Prostate gland (tissue), 2 donors: Measurements from ENCODE around the gene SIN3B. TPM values are rescaled to one million over a fixed set of nuclear protein-coding genes. Genes with fewer than 3 reads are reported as not detected.
"Not testable (repeated sequence)": the region's sequence is repeated elsewhere in the genome, so short reads cannot be mapped to it uniquely, and the experiment has no call there.

Experiments used
- DNase-seq: peaks from one replicate; pipeline ENCODE4 v3.0.0-alpha.2; 2019; ENCODE audit warnings: low spot score
- H3K27ac ChIP-seq, 2 donors: fragments of 200-600 bp; sonication (generic); 2 replicates each; pipeline ENCODE4 v1.5.1; 2017 to 2019
- H3K27me3 ChIP-seq: fragments of 200-600 bp; sonication (generic); replicated peaks from 2 replicates; pipeline ENCODE4 v1.5.1; 2019; ENCODE audit not compliant: insufficient read depth
- H3K36me3 ChIP-seq, 2 donors: fragments of 200-600 bp; sonication (generic); 1 replicate in 1 of 2; 2 replicates in 1 of 2; pipeline versions ENCODE4 v1.5.1 to v1.8.1; 2017 to 2019
- H3K4me1 ChIP-seq: fragments of 200-600 bp; sonication (generic); replicated peaks from 2 replicates; pipeline ENCODE4 v1.5.1; 2019
- H3K4me3 ChIP-seq, 2 donors: fragments of 200-600 bp; sonication (generic); 2 replicates each; pipeline ENCODE4 v1.5.1; 2017 to 2019
- H3K9me3 ChIP-seq: fragments of 200-600 bp; sonication (generic); 2 replicates; pipeline ENCODE4 v1.5.1; 2017
- CTCF ChIP-seq, 4 experiments: fragments of 200-600 bp in 2 of 4; fragments of 450-650 bp in 2 of 4; sonication (generic) in 2 of 4; IDR thresholded peaks; 1 replicate in 3 of 4; 2 replicates in 1 of 4; pipeline ENCODE4 v1.5.1; 2016 to 2019; ENCODE audit warnings: antibody characterized with exemption in 4 of 4, mild to moderate bottlenecking in 2 of 4, moderate library complexity in 2 of 4
- POLR2A ChIP-seq: fragments of 450-650 bp; IDR thresholded peaks from one replicate; pipeline ENCODE4 v1.6.1; 2016; ENCODE audit warnings: antibody characterized with exemption, mild to moderate bottlenecking
- POLR2AphosphoS5 ChIP-seq: sonication (generic); formaldehyde crosslinking; IDR thresholded peaks from one replicate; pipeline ENCODE4 v1.6.1; 2017; ENCODE audit warnings: antibody characterized with exemption
- whole genome bisulfite sequencing: methylation state at CpG from one replicate; pipeline ENCODE4 v1.1.5; 2018; 5-methylcytosine and 5-hydroxymethylcytosine counted together
- intact Hi-C: fragments of 100-400 bp; cut with DNase I; formaldehyde crosslinking; loops from one replicate; pipeline ENCODE4 v1.14.2; 2022
- total RNA-seq, 2 donors: library from RNA; depleted of rRNA; stranded (reverse); fragments of >200 nt; gene quantifications; one replicate each; pipeline ENCODE4 v1.1.0, GENCODE V29; 2016

Gene SIN3B
- total RNA-seq, 2 donors from 2014 or later, result 37.8 to 159 TPM

GRCh38 chr19:16869331-16869972 lies 40.3 kb downstream of the SIN3B start:
- DNase-seq, result no peak
- Histone ChIP-seq H3K27me3 (no peaks in the 10 kb centered on the region), H3K36me3 (peaks cover 10 to 26% of the 10 kb centered on the region in 2 donors), H3K4me3 (no peak overlapping the region), H3K9me3 (no peaks in the 10 kb centered on the region), H3K4me1 (no peaks in the 10 kb centered on the region), H3K27ac (no peak overlapping the region)
- intact Hi-C loops, result no loop called here
- no peak for TF ChIP-seq POLR2AphosphoS5
- TF ChIP-seq CTCF (IDR thresholded peaks at IDR 0.05), result no peak
- 89% methylated on average over 29 of the region's 30 CpGs for WGBS

- intact Hi-C loops, result no loop called here
- no peak for DNase-seq
- 50% methylated on average over 7 of the region's 7 CpGs for WGBS
These were observed 42.7 kb downstream of the SIN3B start for GRCh38 chr19:16871871-16872270.

GRCh38 chr19:16872728-16873127 lies 43.5 kb downstream of the SIN3B start:
- intact Hi-C loops, result no loop called here
- 96% methylated on average over 21 of the region's 21 CpGs for WGBS
- H3K36me3 ChIP-seq, result peaks cover 7 to 23% of the 10 kb centered on the region in 2 donors
- no peaks in the 10 kb centered on the region for H3K9me3 ChIP-seq
- no peak overlapping the region for H3K27ac ChIP-seq
- H3K27me3 ChIP-seq, result no peaks in the 10 kb centered on the region
- no peak for DNase-seq
- H3K4me3 ChIP-seq, result no peak overlapping the region
- no peak for TF ChIP-seq POLR2A
- H3K4me1 ChIP-seq, result no peaks in the 10 kb centered on the region

More at GRCh38 chr19:16871871-16872270, 42.7 kb downstream of the SIN3B start:
- Histone ChIP-seq H3K27me3 (no peaks in the 10 kb centered on the region), H3K4me1 (no peaks in the 10 kb centered on the region), H3K9me3 (no peaks in the 10 kb centered on the region), H3K27ac (peak overlapping the region; percentile 9 to 30), H3K4me3 (no peak overlapping the region), H3K36me3 (peaks cover 10 to 15% of the 10 kb centered on the region in 2 donors)
- TF ChIP-seq POLR2AphosphoS5 (peak; percentile 44), POLR2A (no peak)

GRCh38 chr19:16873594-16873993 lies 44.4 kb downstream of the SIN3B start:
- TF ChIP-seq CTCF (IDR thresholded peaks at IDR 0.05), result no peak
- TF ChIP-seq POLR2AphosphoS5, result no peak
- TF ChIP-seq POLR2A, result no peak
- Histone ChIP-seq H3K9me3 (no peaks in the 10 kb centered on the region), H3K4me3 (no peak overlapping the region), H3K27me3 (no peaks in the 10 kb centered on the region), H3K27ac (peak overlapping the region in 1 of 2 donors; percentile 29), H3K4me1 (no peaks in the 10 kb centered on the region), H3K36me3 (peaks cover 14 to 30% of the 10 kb centered on the region in 2 donors)
- DNase-seq, result no peak
- WGBS, result 87% methylated on average over 3 of the region's 3 CpGs
- intact Hi-C loops, result no loop called here

- intact Hi-C loops, result no loop called here
These were observed 45.2 kb downstream of the SIN3B start for GRCh38 chr19:16874250-16874977.

GRCh38 chr19:16874978-16875299 lies 45.7 kb downstream of the SIN3B start:
- H3K27ac ChIP-seq, H3K4me3 ChIP-seq, H3K27me3 ChIP-seq, H3K4me1 ChIP-seq, H3K9me3 ChIP-seq, DNase-seq, intact Hi-C loops: not testable (repeated sequence)
- H3K36me3 ChIP-seq, result peaks cover 12 to 39% of the 10 kb centered on the region in 2 donors

More at GRCh38 chr19:16874250-16874977, 45.2 kb downstream of the SIN3B start:
- H3K4me3 ChIP-seq, result no peak overlapping the region
- no peak for TF ChIP-seq CTCF (IDR thresholded peaks at IDR 0.05)
- no peak for TF ChIP-seq POLR2A
- TF ChIP-seq POLR2AphosphoS5, result no peak
- no peaks in the 10 kb centered on the region for H3K9me3 ChIP-seq
- H3K4me1 ChIP-seq, result no peaks in the 10 kb centered on the region
- H3K27me3 ChIP-seq, result no peaks in the 10 kb centered on the region
- peak overlapping the region in 1 of 2 donors; percentile 29 for H3K27ac ChIP-seq
- peaks cover 16 to 38% of the 10 kb centered on the region in 2 donors for H3K36me3 ChIP-seq
- WGBS, result 45% methylated on average over 1 of the region's 1 CpG
- DNase-seq, result no peak
